Activated T-helper 17 cell treated with anti-CD3 and anti-CD28 coated beads, Interleukin-2, amount 50 U/mL, for 72 hours (primary cell): Measurements from ENCODE around the gene DBN1. TPM values are rescaled to one million over a fixed set of nuclear protein-coding genes. Genes with fewer than 3 reads are reported as not detected.

ENCODE experiments used
- ATAC-seq: fragments of 150-1000 bp; cut with Tn5 transposase; replicated peaks from 2 replicates; pipeline ENCODE4 v1.10.0; 2021; ENCODE audit warnings: mild to moderate bottlenecking, moderate library complexity
- H3K27ac Mint-ChIP-seq: one replicate; pipeline ENCODE4 v1.8.0; 2022; ENCODE audit warnings: mixed read lengths
- H3K27me3 Mint-ChIP-seq: one replicate; pipeline ENCODE4 v1.8.0; 2022; ENCODE audit warnings: mixed read lengths
- H3K36me3 Mint-ChIP-seq: one replicate; pipeline ENCODE4 v1.8.0; 2022; ENCODE audit warnings: low read depth, mild to moderate bottlenecking, mixed read lengths
- H3K4me1 Mint-ChIP-seq: one replicate; pipeline ENCODE4 v1.8.0; 2022; ENCODE audit warnings: mixed read lengths
- H3K4me3 Mint-ChIP-seq: one replicate; pipeline ENCODE4 v1.8.0; 2022; ENCODE audit warnings: mild to moderate bottlenecking, mixed read lengths
- H3K9me3 Mint-ChIP-seq: one replicate; pipeline ENCODE4 v1.8.0; 2022; ENCODE audit warnings: mixed read lengths
- total RNA-seq, 2 donors: library from RNA; stranded (reverse); gene quantifications; one replicate each; pipeline ENCODE4 v1.2.3, GENCODE V29; 2022

The DBN1 gene
- total RNA-seq, 2 donors from 2014 or later, result 2.3 to 3.1 TPM

DNA sequence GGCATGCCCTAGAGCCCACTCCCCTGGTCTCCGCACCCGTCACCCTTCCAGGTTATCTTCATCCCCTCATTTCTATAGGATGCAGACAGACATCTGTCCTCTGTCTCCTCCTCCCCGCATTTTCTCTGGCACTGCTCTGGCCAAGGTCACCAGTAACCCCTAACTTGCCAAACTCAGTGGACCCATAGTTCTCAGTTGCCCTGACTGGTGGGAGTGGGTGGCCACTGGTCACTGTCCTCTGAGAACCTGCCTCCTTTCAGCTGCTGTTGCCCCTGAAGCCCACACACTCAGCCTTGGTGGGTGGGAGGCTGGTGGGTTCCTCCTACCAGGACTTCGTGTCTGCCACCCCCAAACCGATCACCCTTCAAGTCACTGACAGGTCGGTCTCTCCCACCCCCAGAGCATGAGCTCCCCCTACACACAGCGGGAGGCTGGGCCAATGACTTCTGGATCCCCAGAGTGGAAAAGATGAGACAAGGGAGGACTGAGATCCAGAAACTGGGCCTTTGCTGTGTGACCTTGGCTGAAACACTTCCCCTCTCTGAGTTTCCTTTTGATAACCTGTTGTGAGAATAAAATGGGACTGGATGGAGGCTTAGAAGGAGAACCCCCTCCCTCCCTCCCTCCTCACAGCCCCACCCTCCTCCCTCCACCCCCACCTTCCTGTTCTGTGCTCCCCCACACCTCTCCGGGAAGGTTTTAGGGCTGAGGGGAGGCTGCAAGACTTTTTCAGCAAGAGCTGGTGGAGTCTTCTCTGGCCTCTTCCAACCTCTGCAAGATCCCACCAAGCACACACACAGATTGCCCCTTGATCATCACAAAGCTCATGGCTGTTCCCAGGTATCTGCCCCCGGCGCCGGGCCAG is 2.4 kb upstream of the DBN1 start:
- H3K4me3 Mint-ChIP-seq, result no peak overlapping the region
- no peaks in the 10 kb centered on the region for H3K9me3 Mint-ChIP-seq
- H3K4me1 Mint-ChIP-seq, result peaks cover 17% of the 10 kb centered on the region
- ATAC-seq, result no peak
- H3K27ac Mint-ChIP-seq, result no peak overlapping the region
- H3K36me3 Mint-ChIP-seq, result peaks cover 5% of the 10 kb centered on the region
- peaks cover 7% of the 10 kb centered on the region for H3K27me3 Mint-ChIP-seq

DNA sequence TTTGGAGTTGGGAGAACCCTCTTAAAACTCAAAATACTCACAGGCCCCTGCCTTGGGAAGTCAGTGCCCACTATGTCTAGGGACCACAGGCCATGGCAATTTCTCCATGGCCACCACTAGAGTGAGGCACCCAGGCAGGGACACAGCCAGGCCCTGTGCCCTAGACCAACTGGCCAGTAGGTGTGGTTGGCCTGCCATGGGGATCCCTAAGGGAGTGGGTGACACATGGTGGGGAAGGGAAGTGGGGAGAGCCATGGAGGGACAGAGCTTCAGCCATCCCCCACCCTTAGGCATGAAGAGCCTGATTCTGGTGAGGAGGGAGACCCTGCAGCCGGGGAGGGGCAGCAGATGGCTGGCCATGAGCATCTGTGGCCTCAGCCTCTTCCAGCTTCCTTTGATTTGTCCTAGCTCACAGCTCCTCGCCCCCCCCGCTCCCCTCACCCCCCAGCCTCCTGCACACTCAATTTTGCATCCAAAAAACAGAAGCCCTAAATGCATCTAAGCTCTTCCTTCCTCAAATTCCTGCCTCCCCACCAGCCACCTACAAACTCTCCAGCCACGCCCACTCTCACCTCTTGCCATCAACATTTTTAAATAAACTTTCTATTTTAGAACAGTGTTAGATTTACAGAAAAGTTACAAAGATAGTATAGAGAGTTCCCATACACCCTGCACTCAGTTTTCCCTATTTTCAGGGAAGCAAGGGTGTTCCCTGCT is 1.6 kb upstream of the DBN1 start:
- Mint-ChIP-seq H3K36me3 (peaks cover 5% of the 10 kb centered on the region), H3K27ac (no peak overlapping the region), H3K27me3 (peaks cover 7% of the 10 kb centered on the region), H3K4me3 (peak overlapping the region; percentile 78), H3K4me1 (peaks cover 17% of the 10 kb centered on the region), H3K9me3 (no peaks in the 10 kb centered on the region)
- no peak for ATAC-seq

DNA sequence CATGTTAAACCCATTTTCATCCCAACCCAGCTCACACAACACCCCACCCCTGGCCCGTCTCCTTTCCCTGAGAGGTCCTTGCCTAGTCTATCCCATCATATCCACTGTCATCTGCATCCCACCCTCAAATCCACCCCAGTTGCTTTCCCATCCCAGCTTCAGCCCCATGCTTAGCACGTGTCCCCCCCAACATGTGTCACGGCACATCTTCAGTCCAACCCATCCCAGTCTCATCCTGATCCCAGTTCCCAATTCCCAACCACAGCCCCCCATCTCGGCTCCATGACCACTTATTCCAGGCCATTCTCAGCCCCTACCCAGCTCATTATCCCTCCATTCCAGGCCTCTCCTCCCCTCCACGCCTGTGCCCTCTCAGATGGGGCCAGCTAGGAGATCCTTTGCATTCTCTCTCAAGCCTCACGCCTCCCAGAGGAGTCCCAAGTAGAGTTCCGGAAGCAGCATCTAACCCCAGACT is 605 bp upstream of the DBN1 start:
- no peak for ATAC-seq
- Mint-ChIP-seq H3K27ac (peak overlapping the region; percentile 25), H3K9me3 (no peaks in the 10 kb centered on the region), H3K4me1 (peaks cover 17% of the 10 kb centered on the region), H3K36me3 (peaks cover 5% of the 10 kb centered on the region), H3K4me3 (peak overlapping the region; percentile 78), H3K27me3 (peaks cover 7% of the 10 kb centered on the region)

DNA sequence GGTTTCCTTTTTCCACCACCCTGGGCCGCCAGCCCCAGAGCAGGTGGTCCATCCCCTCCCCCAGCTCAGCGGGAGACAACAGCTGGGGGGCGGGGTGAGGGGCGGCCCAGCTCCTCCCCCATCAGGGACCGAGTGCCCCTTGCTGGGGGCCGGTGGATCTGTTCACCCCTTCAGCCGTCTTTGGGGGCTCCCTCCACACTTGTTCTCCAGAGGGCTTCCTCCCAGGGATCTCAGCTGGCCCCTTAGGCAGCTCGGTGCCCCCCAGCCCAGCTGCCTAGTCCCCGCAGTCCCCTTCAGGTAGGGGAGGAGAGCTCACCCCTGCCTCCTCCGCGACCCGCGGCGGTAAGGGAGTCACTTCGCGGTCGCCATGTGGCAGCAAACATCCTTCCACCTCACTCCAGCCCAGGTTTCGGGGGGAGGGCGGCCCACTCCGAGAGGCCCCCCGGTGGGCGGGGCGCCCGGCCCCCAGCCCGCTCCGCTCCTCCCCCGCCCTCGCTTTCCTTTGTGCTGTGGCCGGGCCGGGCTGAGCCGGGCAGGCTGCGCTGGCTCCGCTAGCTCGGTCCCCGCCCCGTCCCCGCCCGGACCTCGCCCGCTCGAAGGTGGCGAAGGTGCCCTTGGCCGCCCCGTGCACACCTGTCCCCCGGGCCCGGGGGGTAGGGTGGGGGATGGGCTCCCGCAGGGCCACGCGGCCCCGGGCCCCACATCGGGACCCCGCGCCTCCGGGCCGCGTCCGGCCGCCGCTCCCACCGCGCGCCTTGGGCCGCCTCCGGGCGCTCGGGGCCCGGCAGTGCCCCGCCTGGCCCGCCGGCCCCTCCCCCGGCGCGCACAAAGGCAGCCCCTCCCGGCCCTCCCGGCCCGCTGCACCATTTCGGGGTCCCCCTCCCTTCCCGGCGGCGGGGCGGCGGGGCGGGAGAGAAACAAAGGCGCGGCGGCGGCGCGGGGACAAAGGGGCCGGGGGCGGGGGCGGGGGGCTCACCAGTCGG is 683 bp downstream of the DBN1 start:
- Mint-ChIP-seq H3K27me3 (peaks cover 7% of the 10 kb centered on the region), H3K4me1 (peaks cover 17% of the 10 kb centered on the region), H3K27ac (no peak overlapping the region), H3K36me3 (peaks cover 5% of the 10 kb centered on the region), H3K9me3 (no peaks in the 10 kb centered on the region), H3K4me3 (no peak overlapping the region)
- peak; percentile 58 for ATAC-seq

DNA sequence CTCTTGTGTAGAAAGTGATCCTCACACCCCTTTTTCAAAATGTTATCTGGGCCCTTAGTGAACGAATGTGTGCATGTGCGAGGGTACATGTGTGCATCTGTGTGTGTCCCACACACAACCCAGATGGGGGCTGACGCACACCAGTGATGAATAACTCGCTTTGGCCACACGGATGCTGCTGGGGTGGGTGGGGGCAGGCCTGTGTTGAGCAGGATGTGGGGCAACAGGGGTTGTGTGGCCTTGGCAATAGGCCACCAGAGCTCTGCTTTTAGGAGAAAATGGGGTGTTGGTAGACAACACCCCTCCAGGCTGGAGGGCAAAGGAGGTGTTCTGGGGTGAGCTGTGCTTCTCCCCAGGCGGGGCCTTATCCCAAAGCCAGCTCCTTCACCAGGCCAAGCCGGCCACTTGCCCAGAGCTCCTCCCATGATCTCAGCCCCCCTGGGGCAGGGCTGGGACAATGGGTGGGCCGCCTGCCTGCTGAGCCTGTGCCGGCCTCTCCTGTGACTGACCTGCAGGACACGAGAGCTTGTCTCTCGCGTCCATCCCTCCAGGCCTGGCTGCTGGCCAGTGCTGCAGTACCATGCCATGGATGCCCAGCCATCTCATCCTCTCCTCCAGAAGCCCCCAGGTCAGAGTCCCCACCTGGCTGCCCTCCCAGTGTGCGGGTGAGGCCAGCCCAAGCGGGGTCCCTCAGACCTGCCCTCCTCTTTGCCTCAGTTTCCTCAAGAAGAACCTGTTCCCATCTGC is 1.7 kb downstream of the DBN1 start:
- peak; percentile 38 for ATAC-seq
- H3K9me3 Mint-ChIP-seq, result no peaks in the 10 kb centered on the region
- peaks cover 5% of the 10 kb centered on the region for H3K36me3 Mint-ChIP-seq
- H3K4me1 Mint-ChIP-seq, result peaks cover 17% of the 10 kb centered on the region
- H3K27me3 Mint-ChIP-seq, result peaks cover 7% of the 10 kb centered on the region
- H3K4me3 Mint-ChIP-seq, result no peak overlapping the region
- no peak overlapping the region for H3K27ac Mint-ChIP-seq

DNA sequence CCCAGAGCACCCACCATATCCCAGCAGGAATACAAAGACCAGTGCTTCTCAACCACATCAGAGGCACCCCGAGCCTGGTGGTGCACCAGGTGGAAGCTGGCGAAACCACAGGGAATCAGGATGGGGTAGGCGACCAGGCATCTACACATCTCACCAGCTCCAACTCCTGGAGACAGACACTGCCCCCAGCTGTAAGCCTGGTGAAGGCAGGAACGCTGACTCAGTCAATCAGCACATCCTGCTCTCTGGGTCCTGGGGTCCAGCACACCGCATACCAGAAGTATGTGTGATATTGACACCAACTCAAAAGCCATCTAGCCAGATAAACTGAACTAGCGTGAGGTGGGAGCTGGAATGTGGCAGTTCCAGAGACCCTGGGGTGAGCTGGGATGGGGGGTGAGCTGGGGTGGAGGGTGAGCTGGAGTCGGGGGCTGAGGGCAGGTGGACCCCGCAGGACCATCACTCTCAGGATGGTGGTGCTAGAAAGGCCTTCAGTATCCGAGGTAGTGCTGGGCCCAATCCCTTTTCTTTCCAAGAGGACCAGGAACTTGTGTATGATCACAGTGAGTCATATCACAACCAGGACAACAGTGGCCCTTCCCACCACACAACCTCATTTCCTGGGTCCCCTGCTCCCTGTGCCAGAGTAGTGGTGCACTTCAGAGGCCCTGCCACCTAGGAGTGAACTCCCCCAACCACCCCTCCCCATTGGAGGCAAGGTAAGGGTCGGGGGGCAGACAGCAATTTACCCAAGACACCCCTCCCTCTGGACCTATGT is 2.5 kb downstream of the DBN1 start:
- H3K4me1 Mint-ChIP-seq, result peaks cover 12% of the 10 kb centered on the region
- H3K27me3 Mint-ChIP-seq, result peaks cover 7% of the 10 kb centered on the region
- no peaks in the 10 kb centered on the region for H3K9me3 Mint-ChIP-seq
- ATAC-seq, result peak; percentile 16
- H3K36me3 Mint-ChIP-seq, result peaks cover 5% of the 10 kb centered on the region
- no peak overlapping the region for H3K27ac Mint-ChIP-seq
- H3K4me3 Mint-ChIP-seq, result no peak overlapping the region

DNA sequence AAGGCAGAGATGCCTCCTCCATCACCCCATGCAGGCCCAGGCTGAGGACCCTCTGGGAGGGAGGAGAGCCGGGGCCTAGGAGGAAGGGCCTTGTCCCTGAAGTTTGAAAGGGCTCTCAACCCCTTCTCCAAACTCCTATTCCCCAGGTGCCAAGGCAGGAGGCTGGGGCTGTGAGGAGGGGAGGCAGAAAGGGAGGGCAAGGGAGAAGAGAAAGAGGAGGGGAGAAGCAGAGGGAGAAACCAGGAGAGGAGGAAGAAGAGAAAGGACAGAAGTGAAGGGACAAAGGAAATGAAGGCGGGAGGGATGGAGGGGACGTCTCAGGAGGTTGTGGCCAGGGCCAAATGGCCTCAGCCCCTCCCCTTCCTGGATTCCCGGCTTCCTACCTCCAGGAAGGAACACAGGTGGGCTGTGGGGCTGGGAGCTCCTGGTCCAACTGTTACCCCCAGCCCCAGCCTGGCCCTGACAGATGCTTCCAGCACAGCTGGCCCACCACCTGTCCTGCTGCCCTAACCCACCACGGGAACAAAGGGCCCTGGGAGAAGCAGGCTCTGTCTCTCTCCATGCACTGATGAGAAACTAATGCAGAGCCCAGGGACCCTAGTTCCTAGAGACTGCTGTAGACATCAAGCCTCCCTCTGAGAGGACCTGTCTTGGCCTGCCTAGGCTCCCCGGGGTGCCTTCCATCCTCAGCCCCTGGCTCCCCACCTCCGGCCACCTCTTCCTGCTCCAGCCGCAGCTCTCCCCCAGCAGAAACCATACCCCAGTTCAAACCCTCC is 3.5 kb downstream of the DBN1 start:
- Mint-ChIP-seq H3K36me3 (peaks cover 5% of the 10 kb centered on the region), H3K4me3 (no peak overlapping the region), H3K27ac (no peak overlapping the region), H3K4me1 (peaks cover 7% of the 10 kb centered on the region), H3K9me3 (no peaks in the 10 kb centered on the region), H3K27me3 (peaks cover 7% of the 10 kb centered on the region)
- ATAC-seq, result no peak

DNA sequence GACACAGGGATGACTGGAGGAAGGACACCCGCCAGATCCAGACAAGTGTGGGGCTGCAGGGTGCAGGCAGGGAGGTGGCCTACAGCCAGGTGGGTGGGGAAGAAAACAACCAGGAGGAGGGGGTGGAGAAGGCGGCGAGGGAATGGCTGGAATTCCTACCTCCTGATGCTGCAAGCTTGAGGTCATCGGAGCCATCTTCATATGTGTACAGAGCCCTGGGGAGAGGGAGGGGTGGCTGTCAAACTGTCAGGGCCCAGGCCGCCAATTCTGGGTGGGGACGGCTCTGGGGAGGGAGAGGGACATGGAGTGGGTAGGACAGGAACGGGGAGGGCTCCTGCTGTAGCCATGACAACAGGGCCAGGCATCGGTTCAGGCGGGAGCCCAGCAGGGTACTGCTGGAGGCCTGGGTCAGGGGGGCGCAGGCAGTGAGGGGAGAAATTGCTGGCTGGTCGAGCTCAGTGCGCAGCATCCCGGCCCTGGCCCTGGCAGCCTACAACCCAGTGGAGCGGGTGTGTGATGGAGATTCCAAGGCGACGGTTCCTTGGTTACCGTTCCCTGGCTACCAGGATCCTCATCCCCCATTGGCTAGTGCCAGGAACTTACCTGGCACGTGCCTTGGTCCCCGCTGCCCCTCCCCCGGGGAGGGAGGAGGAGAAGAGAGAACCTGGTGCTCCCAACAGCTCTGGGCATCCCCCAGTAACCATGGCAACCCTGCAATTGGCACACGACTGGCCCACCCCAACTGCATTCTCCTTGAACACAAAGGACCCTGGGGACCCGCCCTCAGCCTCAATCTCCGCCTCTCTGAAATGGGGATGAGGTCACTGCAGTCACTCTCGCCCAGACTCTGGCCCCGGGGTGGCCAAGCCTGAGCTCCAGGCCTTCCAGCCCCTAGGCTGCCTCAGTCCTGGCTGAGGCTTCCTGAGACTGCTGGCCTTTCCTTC is 4.5 kb downstream of the DBN1 start:
- no peak for ATAC-seq
- H3K4me3 Mint-ChIP-seq, result no peak overlapping the region
- H3K9me3 Mint-ChIP-seq, result no peaks in the 10 kb centered on the region

DNA sequence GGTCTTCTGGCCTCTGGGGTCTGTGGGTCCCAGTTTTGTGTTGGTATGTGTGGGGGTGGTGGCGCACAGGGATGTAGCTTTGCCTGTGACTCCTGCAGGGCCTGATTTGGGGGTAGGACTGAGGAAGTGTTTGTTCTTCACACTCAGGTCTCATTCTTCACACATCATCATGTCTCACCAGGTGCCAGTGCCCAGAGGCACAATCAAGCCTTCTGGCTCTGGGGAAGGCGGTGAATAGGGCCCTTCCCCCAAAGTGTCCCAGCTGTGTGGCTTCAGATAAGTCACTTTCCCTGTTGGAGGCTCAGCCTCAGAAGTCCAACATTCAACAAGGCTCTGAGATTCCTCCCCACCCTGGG is 5.1 kb downstream of the DBN1 start:
- Mint-ChIP-seq H3K4me1 (no peaks in the 10 kb centered on the region), H3K36me3 (no peaks in the 10 kb centered on the region), H3K9me3 (no peaks in the 10 kb centered on the region), H3K27me3 (no peaks in the 10 kb centered on the region), H3K4me3 (no peak overlapping the region), H3K27ac (no peak overlapping the region)
- no peak for ATAC-seq

More for the DNA sequence above, 4.5 kb downstream of the DBN1 start:
- Mint-ChIP-seq H3K27me3 (peaks cover 3% of the 10 kb centered on the region), H3K36me3 (peaks cover under 1% of the 10 kb centered on the region), H3K4me1 (peaks cover 2% of the 10 kb centered on the region), H3K27ac (no peak overlapping the region)

DNA sequence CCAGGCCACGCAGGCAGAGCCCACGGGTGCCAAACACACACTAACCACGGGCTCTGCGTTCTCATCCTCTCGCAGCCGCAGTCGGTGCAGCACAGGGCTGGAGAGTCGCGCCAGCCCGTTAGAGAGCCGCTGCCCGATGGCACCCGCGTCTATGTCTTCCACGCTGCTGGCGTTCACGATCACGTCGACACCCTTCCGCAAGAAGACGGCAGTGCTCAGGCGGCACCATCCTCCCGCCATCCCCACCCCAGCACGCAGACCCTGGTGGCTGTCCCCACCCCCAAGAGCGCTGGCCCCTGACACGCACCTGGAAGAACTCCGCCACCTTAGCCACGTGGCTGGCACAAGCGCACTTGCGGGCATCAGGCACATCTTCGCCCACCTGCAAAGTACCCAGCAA is 6.0 kb downstream of the DBN1 start:
- H3K9me3 Mint-ChIP-seq, result no peaks in the 10 kb centered on the region
- H3K36me3 Mint-ChIP-seq, result no peaks in the 10 kb centered on the region
- ATAC-seq, result no peak
- H3K27me3 Mint-ChIP-seq, result no peaks in the 10 kb centered on the region
- H3K4me1 Mint-ChIP-seq, result no peaks in the 10 kb centered on the region
- H3K27ac Mint-ChIP-seq, result no peak overlapping the region
- H3K4me3 Mint-ChIP-seq, result no peak overlapping the region

DNA sequence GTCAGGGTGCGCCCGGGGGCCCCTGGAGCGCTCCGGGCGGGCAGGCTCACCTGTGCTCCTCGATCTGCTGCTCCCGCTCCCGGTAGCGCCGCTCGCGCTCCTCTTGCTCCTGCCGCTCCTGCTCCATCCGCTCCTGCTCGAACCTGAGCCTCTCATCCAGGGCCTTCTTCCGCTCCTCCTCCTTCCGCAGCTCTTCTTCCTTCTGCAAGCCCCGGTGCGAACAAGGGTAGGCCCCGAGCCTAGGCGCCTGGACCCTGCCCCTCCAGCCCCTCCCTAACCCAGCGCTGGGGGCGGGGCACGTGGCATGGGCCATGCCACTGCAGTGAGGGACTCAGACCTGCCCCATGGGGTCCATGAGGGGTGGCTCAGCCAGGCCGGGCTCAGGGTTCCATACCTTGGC is 6.6 kb downstream of the DBN1 start:
- Mint-ChIP-seq H3K4me1 (no peaks in the 10 kb centered on the region), H3K9me3 (no peaks in the 10 kb centered on the region), H3K36me3 (no peaks in the 10 kb centered on the region), H3K27me3 (no peaks in the 10 kb centered on the region), H3K27ac (no peak overlapping the region), H3K4me3 (no peak overlapping the region)
- no peak for ATAC-seq

DNA sequence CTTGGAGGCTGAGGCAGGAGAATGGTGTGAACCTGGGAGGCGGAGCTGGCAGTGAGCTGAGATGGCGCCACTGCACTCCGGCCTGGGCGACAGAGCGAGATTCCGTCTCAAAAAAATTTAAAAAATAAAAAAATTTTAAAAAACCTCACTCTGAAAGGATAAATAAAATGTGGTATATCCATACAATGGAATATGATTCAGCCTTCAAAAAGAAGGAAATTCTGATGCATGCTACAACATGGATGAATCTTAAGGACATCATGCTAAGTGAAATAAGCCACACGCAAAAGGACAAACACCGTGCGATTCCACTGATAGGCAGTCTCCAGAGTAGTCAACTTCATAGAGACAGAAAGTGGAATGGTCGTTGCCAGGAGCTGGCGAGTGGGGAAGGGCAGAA is 8.4 kb downstream of the DBN1 start:
- H3K27me3 Mint-ChIP-seq, result no peaks in the 10 kb centered on the region
- H3K36me3 Mint-ChIP-seq, result no peaks in the 10 kb centered on the region
- H3K4me3 Mint-ChIP-seq, result no peak overlapping the region
- no peaks in the 10 kb centered on the region for H3K9me3 Mint-ChIP-seq
- peaks cover 5% of the 10 kb centered on the region for H3K4me1 Mint-ChIP-seq
- no peak for ATAC-seq
- no peak overlapping the region for H3K27ac Mint-ChIP-seq
